NCI-H226 (cell line): ENCODE results near the gene IGF1R.

Experiments
- DNase-seq: peaks from one replicate; pipeline ENCODE4 v3.0.0-alpha.2; 2015

IGF1R gene

DNA sequence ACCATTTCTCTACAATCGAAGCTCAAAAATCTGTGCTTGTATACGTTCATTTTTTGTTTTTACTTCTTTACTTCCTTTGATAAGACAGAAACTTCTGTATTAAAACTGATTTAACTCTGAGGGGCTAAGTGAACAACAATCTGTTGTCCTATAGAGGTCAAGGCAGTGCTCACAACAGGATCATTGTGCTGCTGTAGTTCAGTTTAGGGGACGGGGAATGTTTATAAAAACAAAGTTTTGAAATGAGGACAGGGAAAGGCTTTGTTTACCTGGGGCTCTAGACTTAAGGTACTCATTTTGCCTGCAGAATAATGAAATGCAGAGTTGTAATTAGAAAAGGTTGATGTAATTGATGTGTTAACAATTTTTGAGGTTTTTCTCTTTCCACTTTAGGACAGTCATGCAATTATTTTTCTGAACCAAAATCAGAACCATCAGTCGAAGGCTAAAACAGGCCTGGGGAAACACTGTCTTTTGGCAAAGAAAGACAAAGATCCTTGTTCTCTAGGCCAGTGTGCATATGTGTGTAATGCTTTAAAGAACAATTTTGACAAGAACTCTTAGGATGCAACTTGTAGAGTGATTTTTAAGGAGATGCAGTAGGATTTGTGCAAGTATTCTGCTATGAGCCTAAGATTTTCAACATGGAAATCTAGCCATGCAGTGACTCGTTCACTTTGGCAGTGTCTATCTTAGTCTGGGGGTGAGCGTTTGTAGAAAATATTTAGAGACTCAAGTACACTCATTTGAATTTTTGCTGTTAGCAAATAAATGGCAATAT is 194.0 kb downstream of the IGF1R start:
- peak; percentile 34 for DNase-seq

DNA sequence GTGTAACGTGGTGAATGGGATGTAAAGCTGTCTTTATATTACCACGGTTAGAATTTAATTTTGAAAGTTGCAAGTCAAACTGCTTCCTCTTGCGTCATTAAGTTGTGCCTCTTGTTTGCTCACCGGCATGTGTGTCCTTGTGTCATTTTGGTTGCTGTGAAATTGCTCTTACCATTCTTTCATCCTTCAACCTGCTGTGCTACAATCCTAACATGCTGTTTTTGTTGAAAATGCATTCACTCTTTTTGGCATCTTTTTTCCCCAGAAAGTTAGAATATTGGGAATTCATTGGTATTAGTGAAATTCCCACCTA is 194.6 kb downstream of the IGF1R start:
- no peak for DNase-seq

DNA sequence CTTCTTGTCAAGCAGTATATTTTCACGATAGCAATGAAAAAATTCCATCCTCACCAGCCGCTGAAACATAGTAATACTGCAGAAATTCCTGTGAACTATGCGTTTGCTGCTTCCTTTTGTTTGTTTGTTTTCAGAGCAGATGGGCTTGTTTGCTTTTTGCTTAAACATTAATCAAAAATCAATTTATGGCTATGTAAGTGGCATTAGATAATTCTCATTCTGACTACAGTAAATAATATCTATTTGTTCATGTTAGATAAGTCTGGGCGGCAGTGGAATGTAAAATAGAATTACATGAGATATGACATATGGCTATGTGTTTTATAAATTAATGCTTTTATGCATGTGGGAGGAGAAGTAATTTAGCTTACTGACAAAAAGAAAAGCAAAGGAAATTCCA is 195.5 kb downstream of the IGF1R start:
- DNase-seq: no peak

DNA sequence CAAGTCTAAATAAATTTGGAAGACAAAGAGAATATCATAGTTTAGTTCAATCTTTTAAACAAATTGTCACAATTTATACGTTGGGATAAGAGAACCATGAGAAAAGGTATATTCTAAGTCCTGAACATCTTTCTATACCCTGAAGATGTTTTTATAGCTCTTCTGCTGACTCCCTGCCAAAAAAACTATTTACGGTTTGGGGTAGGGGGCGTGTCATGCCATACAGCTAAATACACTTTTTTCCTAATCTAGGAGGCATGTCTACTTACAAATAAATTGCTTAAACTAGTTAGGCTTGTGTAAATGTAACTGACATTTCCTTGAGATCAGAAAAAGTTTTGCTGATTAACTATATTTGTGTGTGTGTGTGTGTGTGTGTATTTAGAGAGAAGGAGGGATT is 195.9 kb downstream of the IGF1R start:
- no peak for DNase-seq

DNA sequence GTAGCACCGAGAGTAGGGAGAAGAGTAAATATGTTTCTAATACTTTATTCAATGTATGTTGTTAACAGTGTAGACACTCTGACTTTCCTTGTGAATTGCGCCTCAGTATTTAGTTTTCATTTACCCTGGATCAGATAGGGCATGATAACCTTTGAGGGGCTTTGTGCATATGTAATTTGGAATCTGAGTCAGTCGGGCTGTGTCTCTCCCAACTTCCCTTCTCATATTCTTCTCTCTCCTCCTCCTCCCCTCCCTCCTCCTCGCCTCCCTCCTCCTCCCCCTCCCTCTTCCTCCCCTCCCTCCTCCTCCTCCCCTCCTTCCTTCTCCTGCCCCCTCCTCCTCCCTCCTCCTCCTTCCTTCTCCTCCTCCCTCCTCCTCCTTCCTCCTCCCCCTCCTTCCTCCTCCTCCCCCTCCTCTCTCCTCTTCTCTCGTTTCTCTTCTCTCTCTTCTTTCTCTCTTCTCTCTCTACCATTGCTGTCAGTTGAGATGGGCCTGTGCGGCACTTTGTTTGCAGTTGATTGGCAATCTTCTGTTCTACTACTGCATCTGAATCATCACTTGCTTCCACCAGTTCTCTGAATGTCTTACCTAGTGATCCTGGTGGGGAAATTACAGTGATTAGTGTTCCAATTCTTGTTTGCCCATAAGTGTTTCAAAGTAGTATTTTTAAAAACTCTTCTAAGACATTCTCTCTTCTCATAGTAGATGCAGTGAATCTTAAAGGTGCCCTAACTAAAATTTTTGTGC is 197.0 kb downstream of the IGF1R start:
- no peak for DNase-seq

DNA sequence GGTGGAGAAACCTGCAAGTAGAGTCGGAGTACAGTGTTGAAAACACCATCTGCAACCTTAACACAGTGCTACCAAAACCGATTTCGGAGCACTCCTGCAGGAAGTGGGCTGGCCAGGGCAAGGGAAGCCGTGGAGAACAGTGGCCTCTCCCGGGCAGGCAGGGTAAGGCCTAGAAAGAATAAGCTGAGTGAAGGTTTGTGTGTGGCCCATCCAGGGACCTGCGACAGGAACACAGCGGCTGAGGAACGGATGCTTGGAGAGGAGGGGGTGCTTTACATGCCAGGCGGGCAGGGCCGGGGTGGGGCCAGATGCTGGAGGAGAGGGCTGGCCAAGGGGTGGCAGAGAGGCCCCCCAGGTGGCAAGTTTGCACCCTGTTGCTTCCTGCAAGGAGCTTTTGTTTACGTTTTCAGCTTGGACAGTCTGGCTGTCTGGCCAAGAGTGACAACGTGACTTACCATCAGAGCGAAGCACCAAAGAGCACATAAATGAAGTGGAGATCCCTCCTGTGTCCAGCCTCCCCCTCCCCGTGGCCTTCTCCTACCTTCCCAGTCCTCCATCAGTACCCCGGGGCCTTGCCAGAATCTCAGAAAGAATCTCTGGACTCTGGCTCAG is 202.7 kb downstream of the IGF1R start:
- peak; percentile 57 for DNase-seq

DNA sequence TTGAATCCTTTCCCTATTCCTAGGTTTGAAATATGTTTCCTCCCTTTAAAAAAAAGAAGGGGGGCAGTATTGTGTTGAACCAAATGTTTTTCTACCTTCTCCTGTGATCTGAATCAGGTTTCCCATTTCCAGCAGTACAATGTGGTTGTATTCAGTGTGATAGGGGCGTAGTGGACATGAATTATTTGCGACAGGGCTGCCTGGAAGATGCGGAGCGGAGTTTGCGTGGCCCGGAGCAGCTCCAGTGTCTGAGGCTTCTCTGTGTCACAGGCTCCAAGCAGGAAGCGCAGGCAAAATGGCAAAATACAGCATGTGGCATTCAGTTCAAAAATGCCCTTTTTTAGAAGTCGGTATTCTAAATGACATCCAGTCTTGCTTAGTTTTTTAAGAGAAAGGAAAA is 204.8 kb downstream of the IGF1R start:
- DNase-seq: peak; percentile 77

DNA sequence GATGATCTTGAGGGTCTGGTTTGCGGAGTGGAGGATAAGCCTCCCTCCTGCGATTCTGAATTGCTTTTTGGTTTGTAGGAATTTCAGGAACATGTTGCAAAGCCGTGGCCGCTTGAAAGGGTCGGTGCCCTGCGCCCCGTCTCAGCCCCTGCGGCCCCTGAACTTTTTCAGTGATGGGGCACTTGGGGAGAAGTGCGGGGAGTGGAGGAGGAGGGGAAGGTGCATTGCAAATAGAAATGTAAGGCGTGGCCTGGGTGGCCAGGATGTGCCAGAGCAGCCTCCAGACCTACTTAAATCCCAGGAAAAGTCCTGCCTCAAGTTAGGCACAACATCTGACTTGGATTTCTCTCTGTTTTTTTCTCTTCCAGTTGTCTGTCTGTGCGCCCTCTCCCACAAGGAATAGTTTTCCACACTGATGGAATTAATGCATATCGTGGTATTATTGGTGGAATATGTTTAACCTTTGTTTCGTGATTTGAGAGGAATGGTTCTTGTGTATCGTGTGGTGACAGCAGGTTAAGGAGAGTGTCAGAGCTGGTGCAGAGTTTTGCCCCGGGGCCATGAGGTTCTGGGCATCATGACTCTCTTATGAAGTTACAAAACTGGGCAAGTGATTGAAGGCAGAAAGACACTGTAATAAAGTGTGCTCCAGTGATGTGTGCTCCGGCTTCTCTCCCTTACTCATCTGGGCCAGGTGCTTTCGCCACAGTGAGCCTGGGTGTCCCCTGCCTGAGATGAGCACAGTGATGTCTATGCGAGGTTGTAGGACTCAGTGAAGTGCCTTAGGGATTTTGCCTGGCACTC is 205.5 kb downstream of the IGF1R start:
- DNase-seq: no peak

DNA sequence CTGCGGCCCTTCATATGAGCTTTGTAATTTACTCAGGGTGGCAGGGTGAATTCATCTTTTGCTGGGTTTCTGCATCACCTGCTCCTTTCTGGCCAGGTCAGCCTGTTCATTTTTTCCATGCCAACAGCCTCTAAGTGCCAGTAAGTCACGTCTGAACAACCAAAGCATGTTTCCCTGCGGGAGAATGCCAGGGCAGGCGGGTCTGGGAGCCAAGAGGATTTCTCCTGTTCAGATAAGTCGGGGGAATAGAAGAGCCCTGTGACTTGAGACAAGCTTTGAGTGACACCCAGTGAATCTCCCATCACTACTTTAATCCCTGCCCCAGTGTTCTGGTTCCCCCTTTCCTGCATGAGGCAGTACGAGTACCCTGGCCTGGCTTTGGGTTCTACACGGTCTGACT is 206.2 kb downstream of the IGF1R start:
- DNase-seq: no peak

DNA sequence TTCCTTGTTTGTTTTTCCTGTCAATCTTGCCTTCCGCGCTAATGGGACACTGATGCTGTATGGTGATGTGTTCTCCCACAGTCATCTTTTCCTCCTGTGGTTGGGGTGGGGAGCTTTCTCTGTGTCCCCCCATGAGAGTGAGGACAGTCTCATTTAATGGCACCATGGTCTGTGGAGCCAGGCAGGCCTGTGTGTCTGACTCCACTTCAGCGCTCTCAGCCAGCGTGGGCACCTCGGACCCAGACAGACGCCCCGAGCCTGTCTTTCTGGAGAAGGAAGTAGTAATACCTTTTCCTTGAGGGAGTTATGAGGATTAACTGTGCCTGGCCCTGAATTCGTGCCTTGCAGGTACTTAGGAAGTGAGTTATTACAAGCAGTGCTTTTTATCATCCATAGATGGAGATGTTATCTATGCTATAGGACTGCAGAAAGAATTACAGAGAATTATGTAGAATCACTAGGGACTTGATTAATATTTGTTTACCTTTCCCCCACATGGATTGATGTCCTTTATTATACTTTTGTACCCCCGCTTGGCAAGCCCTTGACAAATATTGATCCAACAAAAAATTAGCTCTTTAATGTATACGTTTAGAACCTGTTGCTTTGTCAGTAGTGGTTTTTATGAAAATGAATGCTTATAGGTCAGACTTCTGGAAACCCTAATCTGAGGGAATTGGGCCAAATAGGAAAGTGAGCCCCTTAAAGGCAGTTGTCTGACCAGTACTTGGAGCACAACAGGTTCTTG is 206.9 kb downstream of the IGF1R start:
- no peak for DNase-seq

DNA sequence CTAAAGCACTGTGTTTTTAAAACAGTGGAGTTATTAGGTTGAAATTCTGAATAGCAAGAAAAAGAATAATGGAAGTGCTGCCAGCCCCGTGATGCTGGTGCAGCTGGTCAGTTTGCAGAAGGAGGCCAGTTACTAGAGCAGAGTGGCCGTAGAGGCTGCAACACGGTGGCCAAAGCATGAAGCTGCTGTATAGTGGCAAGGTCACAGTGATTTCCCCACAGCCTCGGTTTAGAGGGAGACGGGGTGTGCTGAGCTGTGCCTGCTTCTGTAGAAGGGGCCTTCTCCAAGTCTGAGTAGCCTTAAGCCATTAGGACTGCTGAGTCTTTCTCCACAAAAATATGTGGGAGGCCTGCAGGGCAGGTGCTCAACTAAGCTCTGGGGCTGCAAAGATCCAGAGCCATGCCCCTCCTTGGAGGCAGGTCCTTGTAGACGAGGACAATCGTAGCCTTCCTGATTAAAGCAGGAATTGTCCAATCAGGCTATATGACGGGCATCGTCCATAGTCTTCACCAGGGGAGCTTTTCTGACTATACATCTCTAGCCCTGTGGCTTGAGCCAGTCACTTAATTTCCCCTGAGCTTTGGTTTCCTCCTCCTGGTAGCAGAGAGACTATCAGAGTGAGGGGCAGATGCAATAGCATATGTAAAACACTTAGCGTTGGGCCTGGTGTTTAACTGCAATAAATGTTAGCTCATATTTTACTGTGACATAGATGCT is 207.6 kb downstream of the IGF1R start:
- DNase-seq: no peak

DNA sequence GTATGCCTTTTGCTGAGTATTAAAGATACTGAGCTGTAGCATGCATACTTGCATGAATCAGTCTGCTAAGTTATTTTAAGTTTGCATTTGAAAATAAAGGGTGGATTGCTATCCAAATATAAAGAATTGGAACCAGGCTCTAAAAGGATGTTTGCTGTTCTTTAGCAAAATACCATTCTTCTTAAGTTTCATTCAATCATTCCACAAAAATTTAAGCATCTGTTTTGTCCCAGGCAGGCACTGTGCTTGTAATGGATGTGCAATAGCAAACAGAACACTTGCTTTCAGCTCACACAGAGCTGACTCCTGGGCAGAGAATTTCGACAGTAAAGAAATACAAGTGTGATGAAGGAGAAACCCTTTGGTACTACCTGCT is 208.2 kb downstream of the IGF1R start:
- no peak for DNase-seq

DNA sequence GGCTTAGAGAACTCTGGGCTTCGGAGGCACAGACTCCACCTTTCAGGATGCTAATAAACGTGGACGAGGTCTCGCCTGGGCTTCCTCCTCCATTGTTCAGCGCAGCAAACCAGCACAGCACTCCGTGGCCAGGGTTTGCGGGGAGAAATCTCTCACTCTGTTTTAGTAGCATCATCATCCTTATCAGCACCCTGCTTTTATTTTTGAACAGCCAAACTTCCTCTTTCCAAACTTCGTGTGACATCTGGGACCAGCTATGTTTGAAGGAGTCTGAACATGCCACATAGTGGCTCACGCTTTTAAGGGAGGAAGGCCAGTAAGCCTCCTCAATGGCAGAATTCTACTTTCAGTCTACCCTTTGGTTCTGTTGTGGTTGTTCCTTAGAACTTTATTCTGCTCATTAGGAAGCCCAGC is 210.3 kb downstream of the IGF1R start:
- no peak for DNase-seq

DNA sequence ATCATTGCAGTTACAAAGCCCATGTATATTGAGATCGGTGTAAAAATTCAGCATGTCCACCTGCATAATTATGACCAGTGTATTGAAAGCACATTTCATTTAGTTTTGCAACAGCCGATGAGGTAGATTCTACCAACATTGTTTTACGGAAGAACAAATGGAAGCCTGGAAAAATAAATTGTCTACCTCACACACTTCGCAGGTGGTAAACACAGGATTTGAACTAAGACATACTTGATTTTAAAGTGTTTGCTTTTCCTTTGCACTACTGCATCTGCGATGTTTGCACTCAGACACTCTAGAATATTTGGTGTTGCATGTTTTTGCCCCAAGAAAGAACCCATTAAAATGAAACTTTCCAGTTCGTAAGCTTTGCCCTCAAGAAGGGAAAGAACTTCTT is 210.8 kb downstream of the IGF1R start:
- no peak for DNase-seq

DNA sequence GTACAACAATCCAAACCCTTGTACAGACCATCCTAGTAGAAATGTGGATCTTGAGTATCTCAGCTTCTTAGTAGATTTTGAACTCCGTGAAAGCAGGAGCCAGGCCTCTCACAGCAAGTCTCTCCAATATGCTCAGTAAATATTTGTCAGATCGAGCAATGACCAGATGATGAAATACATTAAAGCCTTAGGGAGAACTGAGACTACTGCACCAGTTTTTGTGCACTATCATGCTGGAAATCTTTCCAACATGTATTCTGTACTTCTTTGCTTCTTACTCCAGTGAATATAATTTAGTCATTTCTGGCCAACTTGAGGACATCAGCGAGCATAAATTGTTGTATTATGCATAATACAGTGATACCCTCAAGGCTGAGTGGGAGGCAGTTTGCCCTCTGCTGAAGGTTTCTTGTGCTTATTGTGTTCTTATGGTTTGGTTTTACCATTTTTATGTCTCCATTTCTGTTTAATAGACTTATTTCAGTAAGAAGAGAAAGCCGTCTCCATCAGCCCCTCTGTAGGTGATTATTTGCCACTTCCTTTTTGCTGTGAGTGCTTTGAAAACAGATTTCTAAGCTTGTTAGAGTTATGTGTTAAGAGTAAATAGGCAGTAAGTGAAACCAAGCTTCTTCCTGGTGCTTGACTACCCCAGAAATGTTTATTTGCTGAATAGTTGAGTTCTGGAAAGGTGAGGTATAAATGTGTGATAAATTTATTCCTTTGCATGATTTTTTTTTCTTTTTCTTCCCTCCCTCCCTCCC is 212.1 kb downstream of the IGF1R start:
- no peak for DNase-seq

DNA sequence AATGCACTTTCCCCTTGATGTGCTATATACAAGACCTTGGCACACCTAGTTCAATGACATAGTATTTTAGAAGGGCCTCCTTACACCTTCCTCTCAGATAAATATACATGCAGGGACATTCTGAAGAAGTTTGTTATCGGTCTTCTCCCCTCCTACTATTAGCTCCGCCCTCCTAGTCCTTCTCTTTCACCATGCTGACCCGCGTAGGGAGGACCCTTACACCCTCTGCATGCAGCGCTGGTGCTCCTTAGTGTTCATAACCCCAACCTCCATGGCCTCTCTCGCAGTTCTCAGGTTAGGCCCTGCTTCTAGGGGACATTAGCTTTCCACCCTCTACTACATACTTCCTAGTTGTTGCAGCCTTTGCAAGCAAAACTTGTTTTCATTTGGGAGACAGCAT is 212.8 kb downstream of the IGF1R start:
- DNase-seq: no peak

DNA sequence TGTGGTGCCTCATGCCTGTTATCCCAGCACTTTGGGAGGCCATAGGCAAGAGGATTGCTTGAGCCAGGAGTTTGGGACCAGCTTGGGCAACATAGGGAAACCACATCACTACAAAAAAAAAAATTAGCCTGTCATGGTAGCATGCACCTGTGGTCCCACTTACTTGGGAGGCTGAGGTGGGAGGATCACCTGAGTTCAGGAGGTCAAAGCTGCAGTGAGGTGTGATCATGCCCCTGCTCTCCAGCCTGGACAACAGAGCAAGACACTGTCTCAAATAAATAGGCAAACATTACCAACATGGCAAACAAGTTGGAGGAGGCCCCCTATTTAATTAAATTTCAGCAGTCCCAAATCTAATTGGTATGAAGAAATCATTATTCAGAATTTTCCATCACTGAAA is 215.6 kb downstream of the IGF1R start:
- DNase-seq: no peak

DNA sequence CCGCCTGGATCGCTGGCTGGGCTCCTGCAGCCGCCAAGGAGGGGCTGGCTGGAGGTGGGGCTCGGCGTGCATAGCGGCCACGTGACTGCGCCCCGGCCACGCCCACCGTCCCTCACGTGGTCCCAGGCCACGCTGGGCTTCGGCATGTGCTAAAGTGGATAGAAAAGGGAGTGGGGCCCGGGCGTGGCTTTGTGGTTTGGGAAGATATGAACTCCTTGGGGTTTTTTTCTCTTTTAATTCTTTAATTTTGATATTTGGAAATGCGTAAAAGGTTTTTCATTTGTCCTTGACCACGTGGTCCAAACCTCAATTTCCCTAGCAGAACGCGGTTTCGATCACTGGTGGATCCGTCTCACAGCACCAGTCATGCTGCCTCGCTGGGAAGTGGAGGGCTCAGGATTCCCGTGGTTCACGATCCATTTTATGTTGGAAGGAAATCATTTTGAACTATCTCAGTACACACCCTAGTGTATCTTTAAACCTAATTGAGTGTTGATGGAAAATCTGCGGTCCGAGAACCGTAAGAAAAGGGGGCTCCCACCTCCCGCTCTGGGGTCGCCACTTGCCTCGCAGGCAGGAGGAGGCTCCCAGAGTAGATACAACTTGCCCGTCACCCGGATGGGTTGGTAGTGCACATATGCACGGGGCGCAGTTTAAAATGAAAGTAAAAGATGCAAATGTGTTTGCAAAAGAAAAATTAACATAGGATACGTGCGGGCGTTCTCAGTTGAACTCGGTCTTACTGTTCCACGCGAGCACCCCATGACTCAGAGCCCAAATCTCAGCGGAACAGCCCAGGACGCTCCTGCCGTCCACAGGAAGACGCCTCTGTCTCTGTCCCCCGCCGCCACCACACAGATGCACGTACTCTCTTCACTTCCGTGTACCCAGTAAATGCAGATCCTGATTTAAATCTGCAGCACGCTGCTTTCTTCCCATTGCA is 217.3 kb downstream of the IGF1R start:
- peak; percentile 87 for DNase-seq

DNA sequence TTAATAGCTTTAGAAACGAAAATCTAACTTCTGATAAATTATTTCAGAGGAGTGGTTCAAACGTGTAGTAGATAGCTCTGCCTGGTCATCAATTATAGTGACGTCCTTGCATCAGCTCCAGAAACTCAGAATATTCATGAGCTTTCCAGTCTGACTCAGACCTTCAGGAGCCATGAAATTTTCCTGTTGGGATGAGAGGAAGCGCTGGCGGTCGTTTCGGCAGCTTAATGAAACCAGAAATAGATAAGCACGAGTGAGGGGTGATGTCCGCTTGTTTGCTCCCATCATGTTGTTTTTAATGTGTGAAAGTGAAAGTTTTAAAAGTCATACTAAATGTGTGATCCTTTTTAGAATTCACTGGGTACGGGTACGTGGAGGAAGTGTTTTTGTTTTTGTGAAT is 218.2 kb downstream of the IGF1R start:
- DNase-seq: peak; percentile 77

DNA sequence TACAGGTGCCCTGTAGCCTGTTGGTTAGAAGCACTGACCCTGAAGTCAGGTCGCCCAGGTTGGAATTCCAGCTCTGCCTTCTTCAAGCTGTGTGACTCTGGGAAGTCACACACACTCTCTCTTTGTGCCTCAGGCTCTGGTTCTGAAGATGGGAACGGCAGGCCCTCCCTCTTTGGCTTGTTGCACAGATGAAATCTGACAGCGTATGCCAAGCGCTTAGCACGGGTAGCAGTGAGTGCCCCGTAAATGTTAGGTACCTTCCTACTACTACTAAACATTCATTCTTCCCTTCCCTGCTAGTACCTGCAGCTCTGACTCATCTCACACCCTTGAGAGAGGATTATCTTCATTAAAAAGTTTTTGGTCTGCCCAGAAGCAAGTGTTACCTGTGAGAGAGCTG is 220.2 kb downstream of the IGF1R start:
- DNase-seq: no peak
